Activated T-cell treated with anti-CD3 and anti-CD28 coated beads, Interleukin-2, amount 50 U/mL, for 1 hour (primary cell): Measurements from ENCODE around the gene TMEM174.

Source experiments
- DNase-seq: peaks from one replicate; pipeline ENCODE4 v3.0.0-alpha.2; 2020

The TMEM174 gene, protein sequence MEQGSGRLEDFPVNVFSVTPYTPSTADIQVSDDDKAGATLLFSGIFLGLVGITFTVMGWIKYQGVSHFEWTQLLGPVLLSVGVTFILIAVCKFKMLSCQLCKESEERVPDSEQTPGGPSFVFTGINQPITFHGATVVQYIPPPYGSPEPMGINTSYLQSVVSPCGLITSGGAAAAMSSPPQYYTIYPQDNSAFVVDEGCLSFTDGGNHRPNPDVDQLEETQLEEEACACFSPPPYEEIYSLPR

DNA sequence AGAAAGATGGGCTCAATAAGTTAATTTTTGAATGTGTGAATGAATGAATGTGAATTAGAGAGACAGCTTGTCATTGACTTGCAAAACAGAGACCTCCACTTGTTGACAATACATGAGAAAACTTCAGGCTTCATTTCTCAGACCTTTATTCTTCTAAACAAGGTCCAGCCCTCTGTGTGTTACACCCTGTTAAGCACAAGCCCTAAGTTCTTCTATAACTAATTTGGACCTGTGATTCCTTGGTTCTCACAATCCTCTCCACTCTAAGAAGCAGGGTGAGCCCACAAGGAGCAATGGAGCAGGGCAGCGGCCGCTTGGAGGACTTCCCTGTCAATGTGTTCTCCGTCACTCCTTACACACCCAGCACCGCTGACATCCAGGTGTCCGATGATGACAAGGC lies at the start of gene TMEM174:
TMEM174 (plus strand) TSS at position 243 of the 400 bp plus-strand sequence; CDS start at position 294, 51 bp downstream.
- no peak for DNase-seq

DNA sequence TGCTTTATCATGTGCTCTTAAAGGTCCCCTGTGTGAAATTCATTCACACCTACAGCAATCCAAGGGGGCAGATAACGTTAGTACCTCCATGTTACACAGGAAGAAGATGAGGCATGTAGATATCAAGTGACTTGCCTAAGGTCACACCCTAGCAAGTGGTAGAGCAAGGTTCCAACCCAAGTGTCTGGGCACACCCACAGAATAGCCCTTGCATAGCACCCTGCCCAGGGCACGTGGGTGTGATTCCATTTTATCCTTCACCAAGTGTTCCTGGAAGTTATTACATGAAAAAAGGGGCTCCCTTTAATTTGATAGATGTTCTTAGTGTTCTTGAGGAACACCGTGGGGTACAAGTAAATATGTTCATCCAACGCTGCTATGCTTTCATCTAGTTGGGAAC lies 47.7 kb upstream of the TMEM174 start:
- DNase-seq: no peak

DNA sequence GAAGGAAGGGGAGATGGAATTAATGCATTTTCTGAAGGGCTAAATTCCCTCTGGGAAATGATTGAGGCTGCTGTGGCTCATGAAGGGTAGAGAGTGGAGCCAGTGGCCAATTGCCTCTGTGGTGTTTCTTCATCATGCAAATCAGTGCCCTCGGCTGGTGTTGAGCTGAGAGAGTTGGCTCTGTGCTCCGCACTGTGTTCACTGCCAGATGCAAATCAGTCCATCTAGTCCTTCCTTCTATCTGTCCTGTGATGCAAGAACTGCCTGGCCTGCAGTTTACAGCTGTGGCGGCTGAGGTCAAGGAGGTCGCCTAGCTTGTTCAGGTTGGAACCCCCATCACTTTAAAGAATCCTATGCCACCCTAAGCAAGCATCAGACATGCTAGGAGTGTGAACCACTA lies 46.6 kb upstream of the TMEM174 start:
- DNase-seq: no peak

DNA sequence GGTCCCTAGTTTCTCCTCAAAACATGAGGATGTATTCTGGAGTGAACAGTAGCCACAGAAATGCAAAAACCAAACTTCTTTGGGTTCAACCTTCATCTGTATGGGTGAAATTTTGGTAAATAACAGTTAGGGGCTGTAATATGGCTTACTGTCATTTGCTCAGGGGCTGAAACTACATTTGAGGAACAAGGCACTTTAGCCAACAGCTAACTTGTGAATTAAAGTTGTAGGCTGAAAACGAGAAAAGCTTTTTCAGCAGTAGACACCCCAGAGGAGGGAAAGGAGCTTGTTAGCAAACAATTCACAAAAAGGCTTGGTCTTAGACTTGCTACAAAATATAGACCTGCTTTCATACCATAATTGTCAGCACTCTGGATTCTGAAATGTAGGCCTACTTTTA lies 46.0 kb upstream of the TMEM174 start:
- no peak for DNase-seq

DNA sequence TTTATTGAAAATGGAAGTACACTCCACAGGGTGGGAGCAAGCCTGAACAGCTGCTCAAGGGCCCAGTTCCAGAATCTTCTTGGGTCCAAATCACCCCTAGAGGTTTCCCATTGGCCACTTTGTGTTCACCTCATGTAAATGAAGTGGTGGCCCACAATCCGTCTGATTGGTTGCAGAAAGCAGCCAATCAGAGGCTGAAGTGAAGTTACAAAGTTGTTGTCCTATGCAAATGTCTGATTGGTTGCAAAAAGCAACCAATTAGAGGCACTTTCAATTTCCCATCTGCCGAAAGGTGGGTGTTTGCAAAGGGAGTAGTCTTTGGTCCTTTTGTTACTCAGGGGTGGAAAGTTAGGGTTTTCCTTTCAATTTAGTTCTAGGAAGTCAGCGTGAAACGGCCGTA lies 43.9 kb upstream of the TMEM174 start:
- no peak for DNase-seq

DNA sequence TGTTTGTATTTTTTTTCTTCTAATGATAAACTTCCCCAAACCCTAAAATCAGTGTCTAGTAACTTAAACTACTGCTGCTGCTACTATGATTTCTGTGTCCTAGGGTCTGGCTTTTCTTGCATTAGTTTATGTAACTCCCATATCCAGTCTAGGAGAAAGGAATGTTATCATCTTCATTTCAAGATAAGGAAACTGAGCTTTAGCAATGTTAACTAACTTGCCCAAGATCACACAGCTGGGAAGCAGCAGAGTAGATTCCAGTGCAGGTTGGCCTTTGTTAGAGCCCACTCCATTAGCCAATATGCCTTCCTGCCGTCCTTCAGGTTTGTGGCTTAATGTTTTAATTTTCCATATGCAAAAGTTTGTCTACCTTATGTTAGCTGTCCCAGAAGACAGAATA lies 42.2 kb upstream of the TMEM174 start:
- DNase-seq: no peak

DNA sequence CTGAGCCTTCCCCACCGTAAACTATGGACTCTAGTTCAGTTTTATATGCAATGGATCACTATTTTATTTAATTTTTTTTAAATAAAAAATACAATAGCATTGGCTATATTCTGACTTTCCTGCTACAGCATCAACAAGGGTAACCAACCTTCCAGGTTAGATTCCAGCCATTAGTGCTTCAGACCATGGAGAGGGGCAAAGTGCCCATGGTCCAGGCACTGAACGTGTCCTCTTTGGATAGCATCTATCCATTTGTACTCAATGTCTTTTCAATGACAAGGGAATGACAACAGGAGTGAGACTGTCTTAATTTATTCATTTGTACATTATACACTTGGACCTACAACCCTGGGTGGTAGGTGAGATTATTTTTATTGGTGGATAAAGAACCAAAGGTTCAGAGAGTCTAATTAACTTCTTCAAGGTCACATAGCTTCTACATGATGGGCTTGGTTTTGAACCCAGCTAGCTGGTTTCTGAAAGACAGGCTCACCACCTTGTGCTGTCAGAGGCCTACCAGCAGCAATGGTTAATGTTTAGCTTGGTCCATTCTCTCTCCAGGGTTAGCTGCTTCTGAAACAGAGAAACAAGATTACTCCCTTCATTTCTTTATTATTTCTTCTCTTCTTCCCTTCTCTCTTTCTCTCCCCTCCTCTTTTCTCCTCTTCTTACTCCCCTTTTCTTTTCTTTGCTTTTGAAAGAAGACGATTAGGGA lies 41.1 kb upstream of the TMEM174 start:
- DNase-seq: no peak

DNA sequence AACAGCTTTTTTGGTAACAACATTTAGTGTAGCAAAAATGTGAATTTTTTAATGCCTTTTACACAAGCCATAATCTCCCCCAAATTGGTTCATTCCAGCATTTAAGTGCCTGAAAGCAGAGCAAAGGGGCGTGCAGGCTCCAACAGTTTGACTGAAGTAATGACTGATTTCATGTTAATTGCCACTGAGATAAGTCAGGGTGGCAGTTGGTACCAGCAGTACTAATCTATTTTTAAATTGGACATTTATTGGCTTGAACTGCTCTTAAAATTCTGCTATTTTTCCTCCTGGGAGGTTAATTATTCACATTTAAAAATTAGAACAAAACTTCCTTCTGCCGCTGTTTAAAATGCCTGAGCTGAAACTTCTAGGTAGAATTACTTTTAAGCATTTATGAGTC lies 40.2 kb upstream of the TMEM174 start:
- no peak for DNase-seq

DNA sequence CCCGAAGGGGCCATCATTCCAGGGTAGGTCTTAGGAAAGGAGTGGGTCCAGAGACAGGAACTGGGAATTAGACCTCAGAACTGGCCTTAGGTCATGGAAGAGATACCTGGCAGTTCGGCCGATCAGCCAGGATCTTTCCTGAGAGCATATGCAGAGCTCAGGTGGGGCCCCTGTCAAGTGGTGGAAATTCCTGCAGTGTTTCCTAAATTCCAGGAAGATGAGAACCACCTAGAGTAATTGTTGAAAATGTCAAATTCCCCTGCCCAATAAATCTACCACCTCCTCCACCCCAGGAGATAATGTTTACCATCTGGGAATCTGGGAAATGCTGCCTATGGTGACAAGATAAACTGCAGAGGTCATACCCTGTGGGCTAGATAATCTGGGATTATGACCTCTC lies 38.0 kb upstream of the TMEM174 start:
- no peak for DNase-seq

DNA sequence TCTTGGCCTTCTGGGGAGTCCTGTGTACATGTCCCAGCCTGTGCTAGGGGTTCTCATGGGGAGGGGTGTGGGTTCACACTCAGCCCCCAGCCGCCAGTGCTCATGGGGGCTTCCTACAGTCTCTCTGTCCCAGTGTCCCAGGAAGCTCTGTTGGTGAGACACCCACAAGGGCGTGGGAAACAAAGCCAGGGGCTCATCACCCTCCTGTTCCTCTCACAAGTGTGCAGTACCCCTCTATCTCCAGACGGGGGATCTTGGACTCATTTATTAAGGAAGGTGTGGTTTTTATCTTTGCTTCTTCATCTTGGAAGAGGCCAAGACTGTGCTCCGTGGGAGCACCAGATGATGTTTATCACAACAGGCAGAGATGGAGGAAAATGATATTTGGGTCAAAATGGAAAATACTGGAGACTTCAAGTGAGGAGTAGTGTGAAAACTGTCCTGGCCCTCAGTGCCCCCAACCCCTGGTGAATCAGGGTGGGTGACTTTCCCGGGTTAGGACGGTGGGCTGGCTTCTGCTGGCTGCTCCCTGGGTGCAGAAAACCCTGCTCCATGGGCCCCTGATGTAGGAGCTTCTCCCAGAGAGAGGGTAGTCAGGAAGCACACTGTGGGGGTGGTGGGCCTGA lies 37.5 kb upstream of the TMEM174 start:
- DNase-seq: no peak

DNA sequence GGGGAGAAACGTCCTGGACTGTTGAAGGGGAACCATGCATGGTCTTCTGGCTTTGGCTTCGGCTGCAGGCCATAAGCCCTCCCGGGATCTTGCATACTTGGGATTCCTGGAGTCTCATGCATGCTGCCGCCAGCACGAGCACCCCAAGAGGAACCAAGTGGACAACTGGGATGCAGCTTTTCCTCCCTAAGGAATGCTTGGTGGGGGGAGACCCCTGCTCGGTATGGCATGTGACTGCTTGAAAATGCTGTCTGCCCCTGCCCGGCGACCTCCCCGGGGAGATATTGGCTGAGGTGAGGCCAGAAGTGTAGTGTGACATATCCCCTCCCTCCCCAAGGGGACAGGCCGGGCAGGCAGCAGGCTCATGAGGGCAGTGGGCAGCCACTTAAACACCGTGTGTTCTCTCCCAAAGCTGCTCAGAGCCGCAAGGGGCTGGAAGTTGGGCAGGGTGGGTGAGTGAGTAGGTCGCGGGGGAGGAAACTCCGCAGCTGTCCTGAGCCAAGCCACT lies 36.9 kb upstream of the TMEM174 start:
- no peak for DNase-seq

DNA sequence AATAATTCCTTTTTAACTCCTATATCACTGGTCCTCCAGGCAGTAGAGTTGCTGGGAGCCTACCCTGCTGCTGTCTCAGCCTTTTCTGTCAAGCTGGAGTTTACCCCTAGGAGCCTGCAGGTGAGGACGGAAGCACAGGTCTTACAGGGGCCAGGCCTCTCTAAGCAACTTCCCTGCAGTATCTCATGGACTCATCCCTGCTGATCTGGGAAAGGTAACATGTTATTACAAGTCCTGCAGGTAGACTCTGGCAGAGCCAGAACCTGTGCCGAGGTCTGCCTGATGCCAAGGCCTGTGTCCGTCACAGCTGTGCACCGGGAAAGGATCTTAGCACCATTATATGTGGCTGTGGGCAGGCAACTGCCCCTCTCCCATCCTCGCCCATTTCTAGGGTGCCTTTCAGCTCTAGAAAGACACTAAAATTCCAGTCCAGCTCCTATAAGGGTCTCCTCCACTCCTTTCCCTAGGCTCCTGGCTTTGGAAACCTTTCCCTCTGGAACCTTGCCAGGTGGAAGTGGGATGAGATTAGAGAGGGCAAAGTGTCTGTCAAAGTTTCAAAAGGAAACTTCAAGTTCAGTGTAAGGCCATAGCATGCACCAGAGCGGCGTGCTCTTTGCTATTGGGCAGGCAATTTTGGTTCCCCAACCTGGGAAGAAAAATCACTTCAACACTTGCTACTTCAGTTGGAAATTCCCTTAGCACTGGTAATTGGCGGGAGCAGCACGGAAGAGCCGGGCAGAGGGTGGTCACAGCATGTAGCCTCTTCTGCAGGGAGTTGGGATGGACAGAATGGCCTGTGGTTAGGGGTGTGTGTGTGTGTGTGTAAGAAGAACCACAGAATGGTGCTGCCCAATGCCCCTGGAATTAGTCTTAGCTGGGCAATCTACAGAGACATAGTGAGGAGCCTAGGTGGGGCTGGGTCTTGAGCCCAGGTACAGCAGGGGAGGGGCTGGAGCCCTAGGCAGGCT lies 35.1 kb upstream of the TMEM174 start:
- no peak for DNase-seq

DNA sequence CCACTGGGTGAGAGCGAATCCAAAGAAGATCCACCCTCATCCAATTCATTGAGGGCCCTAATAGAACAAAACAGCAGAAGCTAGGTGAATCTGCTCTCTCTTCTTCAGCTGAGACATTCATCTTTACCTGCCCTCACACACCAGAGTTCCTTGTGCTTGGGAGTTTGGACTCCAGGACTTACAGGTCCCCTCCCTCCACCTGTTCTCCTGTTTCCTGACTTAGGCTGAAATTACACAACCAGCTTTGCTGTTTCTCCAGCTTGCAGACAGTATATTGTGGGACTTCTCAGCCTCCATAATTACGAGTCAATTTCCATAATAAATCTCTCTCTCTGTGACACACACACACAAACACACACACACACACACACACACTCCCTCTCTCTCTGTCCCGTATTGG lies 33.5 kb upstream of the TMEM174 start:
- DNase-seq: no peak

DNA sequence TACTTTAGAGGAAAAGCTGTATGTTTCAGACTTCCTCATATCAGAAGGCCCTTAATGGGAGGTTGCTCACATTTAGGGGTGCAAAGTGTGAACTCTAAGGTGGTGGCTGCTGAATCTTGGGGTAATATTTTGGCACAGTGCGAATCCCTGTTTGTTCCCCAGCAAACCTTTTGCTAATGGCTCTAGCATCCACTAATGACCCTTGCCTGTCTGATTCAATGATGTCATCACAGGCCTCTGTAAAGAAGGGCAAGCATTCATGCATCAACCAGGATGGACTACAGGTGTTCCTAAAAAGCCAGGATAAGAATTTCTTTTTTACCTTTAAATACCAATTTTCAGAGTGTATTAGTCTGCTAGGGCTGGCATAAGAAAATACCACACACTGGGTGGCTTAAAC lies 32.2 kb upstream of the TMEM174 start:
- DNase-seq: no peak

DNA sequence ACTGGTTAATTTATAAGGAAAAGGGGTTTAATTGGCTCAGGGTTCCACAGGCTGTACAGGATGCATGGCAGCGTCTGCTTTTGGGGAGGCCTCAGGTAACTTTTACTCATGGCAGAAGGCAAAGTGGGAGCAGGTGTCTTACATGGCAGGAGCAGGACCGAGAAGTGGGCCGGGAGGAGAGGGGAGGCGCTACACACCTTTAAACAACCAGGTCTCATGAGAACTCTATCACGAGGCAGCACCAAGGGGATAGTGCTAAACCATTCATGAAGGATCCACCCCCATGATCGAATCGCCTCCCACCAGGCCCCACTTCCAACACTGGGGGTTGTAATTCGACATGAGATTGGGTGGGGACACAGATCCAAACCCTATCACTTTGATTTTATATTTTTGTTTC lies 31.0 kb upstream of the TMEM174 start:
- DNase-seq: no peak

DNA sequence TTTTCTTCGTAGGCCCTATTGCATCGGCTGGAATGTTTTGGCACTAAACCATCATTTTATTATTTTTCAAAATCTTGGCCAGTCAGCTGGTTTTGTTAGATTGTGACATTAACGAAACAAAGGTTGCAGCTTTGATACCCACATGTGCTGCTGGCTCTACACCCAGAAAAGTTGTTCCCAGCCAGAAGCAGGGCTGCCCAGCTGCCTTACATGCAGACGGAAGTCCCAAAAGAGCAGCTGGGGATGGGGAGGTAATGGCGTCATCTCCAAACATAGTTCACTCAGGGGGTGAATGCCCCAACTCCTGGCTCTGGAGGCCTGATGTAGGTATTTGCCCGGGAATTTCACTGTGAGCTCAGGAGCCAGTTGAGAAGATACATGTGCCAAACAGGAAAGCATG lies 29.3 kb upstream of the TMEM174 start:
- no peak for DNase-seq

DNA sequence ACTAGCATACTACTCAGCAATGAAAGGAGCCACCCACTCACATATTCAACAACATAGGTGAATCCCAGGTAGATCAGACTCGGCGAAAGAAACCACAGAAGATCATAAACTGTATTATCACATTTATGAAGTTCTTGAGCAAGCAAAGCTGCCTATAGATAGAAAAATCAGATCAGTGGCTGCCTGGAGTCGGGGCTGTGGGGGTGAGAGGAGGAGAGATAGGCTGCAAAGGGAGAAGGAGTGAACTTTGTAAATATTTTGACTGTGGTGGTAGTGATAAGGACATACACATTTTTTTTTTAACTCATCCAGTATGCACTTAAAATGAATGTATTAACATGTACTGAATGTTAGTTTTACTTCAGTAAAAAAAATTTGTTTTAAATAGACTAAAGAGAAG lies 23.5 kb upstream of the TMEM174 start:
- no peak for DNase-seq

DNA sequence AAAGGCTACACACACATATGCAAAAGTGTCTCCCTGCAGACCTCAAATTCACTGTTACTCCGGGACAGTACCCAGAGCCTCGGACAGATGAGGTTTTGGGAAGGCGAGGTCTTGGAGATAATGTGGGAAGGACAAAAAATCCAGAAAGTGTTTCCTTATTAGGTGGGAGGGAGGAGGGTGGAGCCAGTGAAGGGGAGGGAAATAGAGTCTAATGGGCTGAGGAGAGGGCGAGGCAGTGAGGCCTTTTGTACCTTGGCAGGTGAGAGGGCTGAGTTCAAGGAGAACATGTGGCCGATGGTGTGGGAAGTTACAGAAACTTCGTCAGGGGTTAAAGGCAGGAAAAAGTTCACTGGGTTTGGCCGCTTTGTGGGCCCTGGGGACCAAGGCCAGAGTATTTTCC lies 22.1 kb upstream of the TMEM174 start:
- no peak for DNase-seq

DNA sequence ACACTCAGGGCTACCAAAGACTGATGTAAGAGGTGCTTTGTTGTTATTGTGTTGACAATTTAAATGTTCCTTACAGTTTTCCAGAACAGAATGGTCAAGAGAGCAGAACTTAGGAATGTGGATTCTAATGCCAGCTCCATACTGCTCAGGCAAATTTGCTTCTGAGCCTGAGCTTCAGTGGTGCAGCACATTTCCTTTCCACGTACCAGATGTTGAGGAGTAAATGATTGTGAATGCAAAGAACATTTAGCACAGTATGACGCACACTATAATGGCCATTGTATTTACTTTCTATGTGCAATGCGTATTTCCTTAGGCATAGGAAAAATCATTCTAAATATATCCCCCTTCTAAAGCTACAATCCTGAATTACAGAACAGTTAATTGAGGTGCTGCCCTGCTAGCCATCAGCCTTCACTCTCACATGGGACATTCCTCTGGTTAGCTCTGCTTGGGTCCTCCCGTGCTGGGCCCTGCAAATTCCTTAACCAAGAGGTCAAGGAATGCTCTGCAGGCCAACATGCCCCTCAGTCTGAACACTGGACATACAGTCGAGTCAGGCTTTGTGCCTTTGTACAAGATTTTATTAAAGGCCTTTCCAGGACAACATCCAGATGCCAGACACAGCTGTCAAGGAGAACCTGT lies 21.1 kb upstream of the TMEM174 start:
- no peak for DNase-seq

DNA sequence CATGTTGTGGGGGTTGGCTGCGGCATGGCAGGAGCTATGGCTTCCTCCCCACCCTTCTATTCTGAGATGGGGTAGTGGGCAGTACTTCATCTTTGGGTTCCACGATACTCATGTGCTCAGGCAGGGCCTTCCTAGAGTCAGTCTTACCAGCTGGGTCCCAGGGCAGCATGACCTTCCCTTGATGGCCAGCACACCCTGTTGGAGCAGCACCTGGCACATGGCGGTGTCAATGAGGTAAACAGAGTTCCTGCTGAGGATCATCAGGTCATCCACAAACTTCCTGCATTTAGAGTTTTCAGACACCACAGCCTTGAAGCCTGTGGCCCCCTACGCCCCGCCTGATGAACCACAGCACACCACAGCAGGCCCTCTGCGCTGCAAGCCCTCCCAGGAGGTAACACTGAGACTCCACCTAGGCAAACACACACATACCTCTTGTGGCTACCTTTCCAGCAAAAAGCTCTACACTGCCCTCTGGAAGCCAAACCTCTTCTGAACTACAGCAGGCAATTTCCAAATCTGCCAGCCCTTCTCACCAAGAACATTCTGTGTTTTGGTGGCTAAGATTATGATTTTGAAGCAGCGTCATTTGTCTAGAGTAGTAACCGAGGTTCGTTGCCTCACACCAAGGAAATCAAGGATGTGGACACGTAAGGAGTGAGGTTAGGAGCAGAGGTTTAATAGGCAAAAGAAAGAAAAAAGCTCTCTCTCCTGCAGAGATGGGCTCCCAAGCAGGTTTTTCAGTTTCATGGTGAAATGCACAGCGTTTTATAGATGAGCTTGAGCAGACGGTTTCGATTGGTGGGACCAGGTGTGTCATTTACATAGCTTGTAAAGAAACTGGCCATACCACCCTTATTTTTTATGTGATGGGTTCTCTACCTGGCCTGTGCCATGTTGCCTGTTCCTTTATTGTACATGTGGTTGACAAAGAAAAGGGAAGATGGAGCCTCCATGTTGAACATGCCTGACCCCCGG lies 20.3 kb upstream of the TMEM174 start:
- no peak for DNase-seq

DNA sequence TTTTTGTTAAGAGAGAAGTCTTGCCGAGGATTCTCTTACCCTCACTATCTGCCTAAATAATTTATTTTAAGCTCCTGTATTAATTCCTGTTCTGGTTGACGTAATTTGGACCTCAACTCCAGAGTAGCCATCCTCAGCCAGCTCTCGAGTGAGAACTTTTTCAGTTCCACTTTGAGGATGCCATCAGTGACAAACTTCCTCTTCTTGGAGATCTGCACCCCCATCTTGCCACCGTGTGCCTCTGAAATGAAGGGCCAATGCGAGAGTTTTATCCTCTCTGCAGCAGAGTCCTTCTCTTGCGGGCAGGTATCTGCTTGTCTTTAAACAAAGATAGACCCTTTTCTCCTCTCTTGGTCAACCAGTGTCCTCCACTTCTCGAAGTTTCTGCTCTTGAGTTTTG lies 19.5 kb upstream of the TMEM174 start:
- DNase-seq: no peak
